ENCODE results near the gene RAD54L2. TPM values are rescaled to one million over a fixed set of nuclear protein-coding genes. Genes with fewer than 3 reads are reported as not detected.
"Not testable (repeated sequence)": the region's sequence is repeated elsewhere in the genome, so short reads cannot be mapped to it uniquely, and the experiment has no call there.

Gene RAD54L2
- total RNA-seq, 1 experiment from 2014 or later, result 13.1 TPM

DNA sequence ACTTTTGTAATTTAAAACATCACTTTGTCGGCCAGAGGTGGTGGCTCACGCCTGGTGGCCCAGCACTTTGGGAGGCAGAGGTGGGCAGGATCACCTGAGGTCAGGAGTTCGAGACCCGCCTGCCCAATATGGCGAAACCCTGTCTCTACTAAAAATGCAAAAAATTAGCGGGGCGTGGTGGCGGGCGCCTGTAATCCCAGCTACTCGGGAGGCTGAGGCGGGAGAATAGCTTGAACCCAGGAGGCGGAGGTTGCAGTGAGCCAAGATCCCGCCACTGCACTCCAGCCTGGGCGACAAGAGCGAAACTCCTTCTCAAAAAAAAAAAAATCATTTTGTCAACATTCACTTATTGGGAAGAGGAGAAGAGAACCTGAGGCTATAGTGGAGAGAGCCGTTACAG is 888 bp upstream of the RAD54L2 start:
- in situ Hi-C loops (cut with HindIII; ENCODE audit: low sequenced_read_pairs); DNase-seq (ENCODE audit: low spot score): not testable (repeated sequence)

DNA sequence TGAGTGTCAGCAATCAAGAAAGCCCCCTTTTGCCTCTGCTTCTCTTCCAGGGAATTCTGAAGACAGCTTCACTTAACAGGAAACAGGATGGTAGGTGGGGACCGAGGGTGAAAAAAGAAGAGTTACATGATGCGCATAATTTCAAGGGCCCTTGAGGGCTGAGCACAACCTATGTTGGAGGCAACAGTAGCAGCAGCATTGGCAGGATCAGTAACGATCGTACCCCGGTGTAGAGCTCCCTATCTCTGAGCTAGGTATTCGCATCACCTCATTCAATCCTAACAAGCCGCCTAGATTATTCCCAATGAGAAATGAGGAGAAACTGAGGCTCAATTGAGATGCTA is 432 bp upstream of the RAD54L2 start:
- in situ Hi-C loops (cut with HindIII; ENCODE audit: low sequenced_read_pairs), result no loop called here
- no peak for DNase-seq (ENCODE audit: low spot score)

- in situ Hi-C loops (cut with HindIII; ENCODE audit: low sequenced_read_pairs), result no loop called here
- DNase-seq (ENCODE audit: low spot score), result peak; percentile 34
Observed at GRCh38 chr3:51539291-51539941, 897 bp downstream of the RAD54L2 start.

- in situ Hi-C loops (cut with HindIII; ENCODE audit: low sequenced_read_pairs); DNase-seq (ENCODE audit: low spot score): not testable (repeated sequence)
Observed at GRCh38 chr3:51542596-51542995, 4.1 kb downstream of the RAD54L2 start.

- DNase-seq (ENCODE audit: low spot score), result no peak
Observed at GRCh38 chr3:51544011-51544775, 5.7 kb downstream of the RAD54L2 start.

DNA sequence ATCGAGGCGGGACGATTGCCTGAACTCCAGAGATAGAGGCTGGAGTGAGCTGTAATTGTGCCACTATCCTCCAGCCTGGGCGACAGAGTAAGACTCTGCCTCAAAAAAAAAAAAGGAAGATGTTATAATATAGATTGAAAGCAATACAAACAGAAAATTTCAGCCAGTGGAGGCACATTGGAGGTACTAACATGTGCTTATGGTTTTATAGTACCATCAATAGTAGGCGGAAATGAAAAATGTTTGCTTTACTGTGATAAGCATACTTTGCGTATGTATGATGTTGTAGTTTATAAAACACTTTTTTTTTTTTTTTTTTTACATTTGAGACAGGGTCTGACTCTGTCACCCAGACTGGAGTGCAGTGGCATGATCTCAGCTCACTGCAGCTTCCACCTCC is 8.8 kb downstream of the RAD54L2 start:
- in situ Hi-C loops (cut with HindIII; ENCODE audit: low sequenced_read_pairs), result no loop called here
- no peak for DNase-seq (ENCODE audit: low spot score)

More at GRCh38 chr3:51544011-51544775, 5.7 kb downstream of the RAD54L2 start:
- in situ Hi-C loops (cut with HindIII; ENCODE audit: low sequenced_read_pairs), result no loop called here

- in situ Hi-C loops (cut with HindIII; ENCODE audit: low sequenced_read_pairs), result no loop called here
- no peak for DNase-seq (ENCODE audit: low spot score)
Observed at GRCh38 chr3:51549311-51549710, 10.8 kb downstream of the RAD54L2 start.

DNA sequence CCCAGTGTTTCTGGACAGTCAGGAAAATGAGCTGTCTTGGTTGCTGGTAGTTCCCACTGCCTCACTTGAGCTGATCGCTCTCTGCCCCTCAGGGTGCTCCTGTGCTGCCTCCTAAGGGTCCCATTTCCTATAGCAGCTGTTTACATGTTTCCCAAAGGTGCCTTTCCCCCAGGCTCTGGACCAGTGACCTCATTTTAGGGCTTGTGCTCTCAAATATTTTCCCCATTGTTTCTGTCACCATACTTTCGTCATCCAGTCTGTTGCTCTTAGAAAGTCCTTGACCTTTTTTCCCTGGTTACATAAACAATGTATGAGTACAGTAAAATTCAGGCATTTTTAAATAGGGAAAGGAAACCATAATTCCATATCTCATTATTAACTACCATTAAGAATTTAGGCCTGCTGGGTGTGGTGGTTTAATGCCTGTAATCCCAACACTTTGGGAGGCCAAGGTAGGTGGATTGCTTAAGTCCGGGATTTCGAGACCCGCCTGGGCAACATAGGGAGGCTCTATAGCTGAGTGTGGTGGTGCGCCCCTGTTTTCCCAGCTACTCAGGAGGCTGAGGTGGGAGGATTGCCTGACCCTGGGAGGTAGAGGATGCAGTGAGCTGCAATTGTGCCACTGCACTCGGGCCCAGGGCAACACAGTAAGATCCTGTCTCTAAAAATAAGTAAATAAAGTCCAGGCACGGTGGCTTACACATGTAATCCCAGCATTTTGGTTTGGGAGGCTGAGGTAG is 11.7 kb downstream of the RAD54L2 start:
- in situ Hi-C loops (cut with HindIII; ENCODE audit: low sequenced_read_pairs), result no loop called here
- no peak for DNase-seq (ENCODE audit: low spot score)

DNA sequence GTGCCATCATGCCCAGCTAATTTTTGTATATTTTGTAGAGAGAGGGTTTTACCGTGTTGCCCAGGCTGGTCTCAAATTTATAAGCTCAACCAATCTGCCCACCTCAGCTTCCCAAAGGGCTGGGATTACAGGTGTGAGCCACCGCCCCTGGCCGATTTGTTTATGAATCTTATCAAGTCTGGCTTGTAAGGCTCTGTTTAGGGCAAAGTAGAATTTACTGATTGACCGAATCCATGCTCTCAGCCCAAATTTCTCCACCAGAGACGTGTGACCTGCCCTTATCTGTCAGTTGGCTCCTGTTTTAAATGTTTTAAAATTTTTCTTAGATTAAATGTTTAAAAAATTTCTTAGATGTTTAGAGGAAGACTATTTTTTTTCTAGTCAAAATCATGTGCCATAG is 19.5 kb downstream of the RAD54L2 start:
- in situ Hi-C loops (cut with HindIII; ENCODE audit: low sequenced_read_pairs), result no loop called here
- no peak for DNase-seq (ENCODE audit: low spot score)

- DNase-seq (ENCODE audit: low spot score), result no peak
- in situ Hi-C loops (cut with HindIII; ENCODE audit: low sequenced_read_pairs), result no loop called here
Observed at GRCh38 chr3:51559411-51559888, 20.9 kb downstream of the RAD54L2 start.

- in situ Hi-C loops (cut with HindIII; ENCODE audit: low sequenced_read_pairs), result no loop called here
- no peak for DNase-seq (ENCODE audit: low spot score)
Observed at GRCh38 chr3:51559961-51560360, 21.4 kb downstream of the RAD54L2 start.

GRCh38 chr3:51562403-51562802 is 23.9 kb downstream of the RAD54L2 start:
- in situ Hi-C loops (cut with HindIII; ENCODE audit: low sequenced_read_pairs); DNase-seq (ENCODE audit: low spot score): not testable (repeated sequence)

DNA sequence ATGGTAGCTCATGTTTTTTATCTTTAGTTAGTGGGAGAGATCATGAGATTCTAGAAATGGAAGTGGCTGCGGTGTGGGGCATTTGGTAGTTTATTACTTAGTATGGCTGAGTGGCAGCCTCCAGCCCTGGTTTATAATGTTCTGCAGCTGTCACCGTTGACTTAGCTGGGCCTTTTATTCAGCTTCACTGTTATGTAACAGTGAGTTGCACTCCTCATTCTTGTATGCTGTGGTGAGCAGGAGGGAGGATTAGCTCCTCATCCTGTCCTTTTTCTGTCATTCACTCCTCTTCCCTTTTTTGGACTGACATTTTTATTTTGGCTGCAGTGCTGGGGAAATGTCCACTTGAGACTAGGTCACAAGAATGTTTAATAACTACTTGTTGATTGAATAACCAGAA is 29.5 kb downstream of the RAD54L2 start:
- in situ Hi-C loops (cut with HindIII; ENCODE audit: low sequenced_read_pairs), result no loop called here
- DNase-seq (ENCODE audit: low spot score), result peak; percentile 69

DNA sequence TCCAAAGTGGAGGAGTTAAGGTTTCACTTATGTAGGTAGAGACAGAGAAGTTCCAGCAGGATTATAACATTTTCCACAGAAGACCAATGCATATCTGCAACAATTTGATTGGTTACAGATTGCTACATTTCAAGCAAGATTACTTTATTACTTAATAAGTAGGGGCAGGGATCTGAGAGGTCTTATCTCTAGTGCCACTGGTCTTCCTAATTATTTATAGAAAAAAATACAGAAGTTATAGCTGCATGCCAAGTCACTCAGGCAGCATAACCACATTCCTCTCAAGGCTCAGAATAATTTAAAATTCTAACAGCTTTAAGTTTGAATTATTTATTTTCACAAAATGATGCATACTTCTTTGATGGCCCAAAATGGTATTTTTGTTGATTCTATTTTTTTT is 30.5 kb downstream of the RAD54L2 start:
- in situ Hi-C loops (cut with HindIII; ENCODE audit: low sequenced_read_pairs), result no loop called here
- no peak for DNase-seq (ENCODE audit: low spot score)

DNA sequence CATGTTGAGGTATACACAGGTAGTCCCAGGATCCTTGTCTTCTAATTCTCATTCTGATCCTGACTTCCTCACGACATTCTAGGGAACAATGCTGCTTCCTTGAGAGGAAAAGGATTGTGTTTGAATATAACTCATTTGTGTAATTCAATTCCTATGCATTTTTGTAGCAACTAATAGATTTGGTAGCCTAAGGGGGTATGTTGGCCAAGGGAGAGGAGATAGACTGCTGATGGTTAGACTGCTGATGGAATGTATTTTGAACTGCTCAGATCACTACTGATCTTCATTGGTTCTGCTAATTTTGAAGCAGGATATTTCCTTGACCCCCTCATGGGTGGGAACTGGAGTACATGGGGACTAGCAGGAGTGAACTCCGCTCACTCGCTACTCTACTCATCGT is 39.7 kb downstream of the RAD54L2 start:
- in situ Hi-C loops (cut with HindIII; ENCODE audit: low sequenced_read_pairs), result no loop called here

GRCh38 chr3:51580418-51580817 is 41.9 kb downstream of the RAD54L2 start:
- in situ Hi-C loops (cut with HindIII; ENCODE audit: low sequenced_read_pairs), result no loop called here
- no peak for DNase-seq (ENCODE audit: low spot score)

More for the DNA sequence above, 39.7 kb downstream of the RAD54L2 start:
- DNase-seq (ENCODE audit: low spot score), result no peak

DNA sequence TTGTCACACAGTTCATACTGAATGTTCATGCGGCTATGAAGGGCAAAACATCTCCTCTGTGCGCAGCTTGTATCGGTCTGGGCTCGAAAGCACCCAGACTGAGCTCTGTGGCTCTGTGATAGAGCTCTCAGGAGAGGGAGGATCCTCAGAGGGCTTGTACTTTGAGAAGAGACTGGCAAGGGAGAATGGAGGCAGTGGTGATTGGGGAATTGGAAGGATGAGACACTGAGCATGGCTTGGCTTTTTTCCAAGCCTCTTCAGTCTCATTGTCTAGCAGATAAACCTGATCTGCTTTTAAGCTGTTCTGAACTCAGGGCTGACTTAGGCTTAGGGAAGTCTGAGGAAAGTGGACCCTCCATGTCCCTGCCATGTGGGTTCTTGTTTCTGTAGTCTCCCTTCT is 43.0 kb downstream of the RAD54L2 start:
- peak; percentile 39 for DNase-seq (ENCODE audit: low spot score)
- in situ Hi-C loops (cut with HindIII; ENCODE audit: low sequenced_read_pairs), result no loop called here

DNA sequence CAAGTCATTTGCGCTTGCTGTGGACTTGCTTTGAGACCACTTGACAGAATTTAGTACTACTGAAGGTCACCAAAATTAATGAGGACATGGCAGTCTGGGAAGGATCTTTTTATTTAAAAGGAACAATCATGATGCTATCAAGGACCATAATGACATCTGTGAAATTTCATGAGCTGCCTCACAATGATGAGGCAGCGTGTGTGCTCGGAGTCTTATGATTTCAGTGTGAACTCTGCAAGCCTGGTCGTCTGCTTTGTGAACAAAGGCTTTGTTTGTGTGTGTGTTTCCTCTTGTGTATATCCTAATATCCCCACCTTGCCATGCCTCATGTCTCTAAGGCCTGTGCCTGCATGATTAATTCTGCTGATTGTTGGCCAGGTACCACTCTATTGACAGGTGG is 46.7 kb downstream of the RAD54L2 start:
- no peak for DNase-seq (ENCODE audit: low spot score)
- in situ Hi-C loops (cut with HindIII; ENCODE audit: low sequenced_read_pairs), result no loop called here

DNA sequence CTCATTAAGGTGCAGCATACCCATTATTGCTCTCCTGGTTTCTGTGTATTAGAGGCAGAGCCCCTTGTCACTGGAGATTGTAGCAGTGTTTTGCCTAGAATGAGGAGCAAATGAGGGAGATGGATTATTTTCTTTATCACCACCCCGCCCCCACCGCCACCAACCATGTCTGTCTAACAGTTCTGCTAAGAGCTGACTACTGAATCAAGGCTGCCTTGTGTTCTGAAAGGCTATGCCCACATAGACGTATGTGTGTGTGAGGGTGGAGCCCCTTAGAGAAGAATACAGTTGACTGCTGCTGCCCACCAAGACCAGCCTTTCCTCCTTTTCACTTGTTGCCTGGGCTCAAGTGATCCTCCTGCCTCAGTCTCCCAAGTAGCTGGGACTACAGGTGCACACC is 47.4 kb downstream of the RAD54L2 start:
- in situ Hi-C loops (cut with HindIII; ENCODE audit: low sequenced_read_pairs), result no loop called here
- no peak for DNase-seq (ENCODE audit: low spot score)
